Activated CD4-positive, alpha-beta memory T cell treated with anti-CD3 and anti-CD28 coated beads, Interleukin-2, amount 10 ng/mL, durations not matched to agents 7 days and 5 days (primary cell): Measurements from ENCODE around the gene SIGLEC12. TPM values are rescaled to one million over a fixed set of nuclear protein-coding genes. Genes with fewer than 3 reads are reported as not detected.
"Not testable (repeated sequence)": the region's sequence is repeated elsewhere in the genome, so short reads cannot be mapped to it uniquely, and the experiment has no call there.

Experiments
- CTCF ChIA-PET: fragments of 350-600 bp; sonication (Branson Sonifier 250); formaldehyde crosslinking; loops from one replicate; lab custom pipeline; 2021; ENCODE audit warnings: antibody characterized with exemption, inconsistent platforms; lab: Charles Lee
- POLR2A ChIA-PET: fragments of 350-600 bp; sonication (Branson Sonifier 250); formaldehyde crosslinking; loops from one replicate; lab custom pipeline; 2021; ENCODE audit warnings: antibody characterized with exemption; lab: Charles Lee
- DNase-seq: peaks from one replicate; pipeline ENCODE4 v3.0.0-alpha.2; 2020
- H3K27ac Mint-ChIP-seq: one replicate; pipeline ENCODE4 v1.8.0; 2021; ENCODE audit warnings: mild to moderate bottlenecking, mixed read lengths
- H3K27me3 Mint-ChIP-seq: one replicate; pipeline ENCODE4 v1.8.0; 2021; ENCODE audit warnings: mixed read lengths
- H3K36me3 Mint-ChIP-seq: one replicate; pipeline ENCODE4 v1.8.0; 2021; ENCODE audit warnings: low read depth, mixed read lengths
- H3K4me1 Mint-ChIP-seq: one replicate; pipeline ENCODE4 v1.8.0; 2021; ENCODE audit warnings: mixed read lengths
- H3K4me3 Mint-ChIP-seq: one replicate; pipeline ENCODE4 v1.8.0; 2021; ENCODE audit warnings: mild to moderate bottlenecking, mixed read lengths
- H3K9me3 Mint-ChIP-seq: one replicate; pipeline ENCODE4 v1.8.0; 2021; ENCODE audit warnings: mixed read lengths
- total RNA-seq, 2 experiments: library from RNA; stranded (reverse); gene quantifications; one replicate each; pipeline ENCODE4 v1.2.3, GENCODE V29; 2021

The SIGLEC12 gene
- total RNA-seq, 2 experiments from 2014 or later = 0.35 to 0.43 TPM

GRCh38 chr19:51513968-51514367, 12.4 kb upstream of the SIGLEC12 start:
- Mint-ChIP-seq H3K27me3 (peaks cover 27% of the 10 kb centered on the region), H3K4me1 (peaks cover 7% of the 10 kb centered on the region), H3K36me3 (no peaks in the 10 kb centered on the region), H3K4me3 (no peak overlapping the region), H3K9me3 (no peaks in the 10 kb centered on the region), H3K27ac (no peak overlapping the region)
- ChIA-PET POLR2A (interaction anchor here (1.0 kb wide), 1 partner anchor 9 kb away, joined by 3 read pairs; no protein-coding TSS in a partner anchor), CTCF (interaction anchor here (1.0 to 7.3 kb wide), 4 partner anchors 16 to 136 kb away, joined by 3 to 49 read pairs (median 3); no protein-coding TSS in a partner anchor)
- DNase-seq = no peak

DNA sequence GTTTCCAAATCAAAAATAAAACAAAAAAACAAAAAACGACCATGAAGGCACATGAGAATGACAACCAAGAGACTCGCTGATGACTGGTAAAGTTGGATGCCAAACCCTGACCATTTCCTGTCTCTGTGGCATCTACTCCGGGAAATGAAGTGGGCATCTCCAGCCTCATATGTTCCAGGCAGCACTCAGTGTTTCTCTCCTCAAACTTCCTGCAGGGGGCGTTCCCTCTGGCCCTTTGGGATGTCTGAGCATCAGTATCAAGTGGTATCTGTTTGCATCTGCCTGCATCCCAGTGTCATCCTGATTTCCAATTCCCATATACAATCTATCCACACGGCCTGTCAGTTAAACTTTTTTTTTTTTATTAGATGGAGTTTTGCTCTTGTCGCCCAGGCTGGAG, 9.8 kb upstream of the SIGLEC12 start:
- Mint-ChIP-seq H3K4me1 (peaks cover 7% of the 10 kb centered on the region), H3K9me3 (no peaks in the 10 kb centered on the region), H3K36me3 (no peaks in the 10 kb centered on the region), H3K27ac (no peak overlapping the region), H3K4me3 (no peak overlapping the region), H3K27me3 (peaks cover 20% of the 10 kb centered on the region)
- ChIA-PET CTCF (interaction anchor here (0.7 to 7.3 kb wide), 3 partner anchors 37 to 51 kb away, joined by 3 to 49 read pairs (median 3); no protein-coding TSS in a partner anchor), POLR2A (no interaction called here)
- no peak for DNase-seq

DNA sequence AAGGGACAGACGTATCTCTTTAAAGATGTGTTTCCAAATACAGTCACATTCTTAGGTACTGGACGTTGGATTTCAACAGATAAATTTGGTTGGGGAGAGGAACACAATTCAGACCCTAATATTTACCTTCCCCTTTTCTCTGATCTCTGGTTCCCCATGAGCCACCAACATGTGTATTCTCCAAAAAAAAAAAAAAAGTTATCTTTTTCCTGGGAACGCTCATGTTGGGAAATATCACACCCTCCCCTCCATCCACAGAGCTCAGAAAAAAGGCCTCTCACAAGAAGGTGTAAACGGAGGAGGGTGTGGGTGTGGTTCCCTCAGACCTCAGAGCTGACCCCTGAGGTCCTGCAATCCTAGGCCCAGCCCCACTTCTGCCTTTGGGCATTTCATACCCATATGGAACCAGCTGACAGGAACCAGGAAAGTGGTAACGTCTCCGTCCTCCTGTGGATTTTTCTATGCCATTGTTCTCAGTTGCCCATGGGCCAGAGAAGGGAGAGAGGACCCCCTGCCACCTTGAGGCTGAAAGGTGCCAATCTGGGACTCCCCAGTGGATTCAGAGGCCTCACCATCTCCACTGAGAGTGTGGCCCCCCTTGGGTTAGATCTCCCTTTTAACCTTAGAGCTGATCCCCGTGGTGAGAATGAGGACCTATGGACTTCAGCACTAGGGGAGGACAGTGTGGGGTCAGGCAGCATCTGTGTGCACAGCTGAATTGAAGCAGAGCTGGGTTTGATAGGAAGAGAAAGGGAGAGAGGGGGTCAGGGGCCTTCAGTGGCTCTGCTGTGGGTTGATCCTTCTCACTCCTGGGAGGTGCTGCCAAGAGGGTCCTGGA, 8.4 kb upstream of the SIGLEC12 start:
- H3K9me3 Mint-ChIP-seq = no peaks in the 10 kb centered on the region
- no peak overlapping the region for H3K27ac Mint-ChIP-seq
- DNase-seq = no peak
- ChIA-PET POLR2A (no interaction called here), CTCF (interaction anchor here (1.1 kb wide), 1 partner anchor 38 kb away, joined by 7 read pairs; no protein-coding TSS in a partner anchor)
- H3K27me3 Mint-ChIP-seq = peaks cover 20% of the 10 kb centered on the region
- H3K36me3 Mint-ChIP-seq = no peaks in the 10 kb centered on the region
- H3K4me1 Mint-ChIP-seq = peaks cover 7% of the 10 kb centered on the region
- H3K4me3 Mint-ChIP-seq = no peak overlapping the region

- Mint-ChIP-seq H3K4me3 (no peak overlapping the region), H3K27me3 (peaks cover 13% of the 10 kb centered on the region), H3K36me3 (no peaks in the 10 kb centered on the region), H3K27ac (no peak overlapping the region), H3K9me3 (peaks cover 2% of the 10 kb centered on the region), H3K4me1 (peaks cover 9% of the 10 kb centered on the region)
- CTCF ChIA-PET = no interaction called here
- POLR2A ChIA-PET = no interaction called here
- no peak for DNase-seq
Observed at GRCh38 chr19:51508059-51508733, 6.6 kb upstream of the SIGLEC12 start.

- ChIA-PET POLR2A (no interaction called here), CTCF (no interaction called here)
- Mint-ChIP-seq H3K27me3 (peaks cover 9% of the 10 kb centered on the region), H3K27ac (no peak overlapping the region), H3K4me3 (no peak overlapping the region), H3K4me1 (peaks cover 14% of the 10 kb centered on the region), H3K36me3 (no peaks in the 10 kb centered on the region), H3K9me3 (peaks cover 6% of the 10 kb centered on the region)
- DNase-seq = no peak
Observed at GRCh38 chr19:51507640-51508058, 6.0 kb upstream of the SIGLEC12 start.

DNA sequence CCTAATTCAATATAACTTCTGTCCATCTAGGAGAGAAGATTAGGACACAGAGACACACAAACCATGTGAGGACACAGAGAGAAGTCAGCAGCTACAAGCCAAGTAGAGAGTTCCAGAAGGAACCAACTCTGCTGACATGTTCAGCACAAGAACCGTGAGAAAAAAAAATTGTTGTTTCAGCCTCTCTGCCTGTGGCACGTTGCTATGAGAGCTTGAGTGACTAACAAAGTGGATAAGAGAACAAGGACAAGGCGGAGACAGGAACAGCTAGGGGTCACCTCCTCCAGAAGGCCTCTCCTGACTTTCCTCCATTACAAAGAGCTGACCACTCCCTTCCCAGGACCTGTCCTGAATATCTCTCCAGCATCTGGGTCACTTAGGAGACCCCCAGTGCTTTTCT, 5.6 kb upstream of the SIGLEC12 start:
- Mint-ChIP-seq H3K27me3 (peaks cover 5% of the 10 kb centered on the region), H3K4me1 (peaks cover 15% of the 10 kb centered on the region), H3K4me3 (no peak overlapping the region), H3K27ac (no peak overlapping the region), H3K9me3 (peaks cover 6% of the 10 kb centered on the region), H3K36me3 (no peaks in the 10 kb centered on the region)
- CTCF ChIA-PET = no interaction called here
- DNase-seq = no peak
- POLR2A ChIA-PET = no interaction called here

DNA sequence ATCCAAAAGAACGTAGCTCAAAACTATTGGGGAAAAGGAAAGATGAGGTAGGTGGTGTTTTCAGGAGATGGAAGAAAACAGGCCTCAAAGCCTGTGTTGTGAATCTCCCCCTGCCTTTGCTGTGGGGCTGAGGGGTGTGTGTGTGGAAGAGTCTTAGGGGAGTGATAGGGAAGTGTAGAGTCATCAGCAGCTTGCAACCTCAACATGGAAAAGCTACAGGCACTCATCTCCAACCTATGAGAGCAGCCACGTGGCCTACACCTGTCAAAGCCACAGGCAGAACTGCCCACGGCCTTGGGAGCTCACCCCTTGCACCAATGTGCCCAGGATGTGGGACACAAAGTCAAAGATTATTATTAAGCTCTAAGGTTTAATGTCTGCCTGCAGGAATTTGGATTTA, 4.3 kb upstream of the SIGLEC12 start:
- peaks cover 2% of the 10 kb centered on the region for H3K27me3 Mint-ChIP-seq
- H3K36me3 Mint-ChIP-seq = no peaks in the 10 kb centered on the region
- peaks cover 21% of the 10 kb centered on the region for H3K4me1 Mint-ChIP-seq
- ChIA-PET POLR2A (no interaction called here), CTCF (interaction anchor here (1.1 to 1.5 kb wide), 2 partner anchors 33 to 88 kb away, joined by 3 to 5 read pairs; partner anchors contain the start of gene SIGLEC10)
- H3K4me3 Mint-ChIP-seq = no peak overlapping the region
- no peak for DNase-seq
- no peak overlapping the region for H3K27ac Mint-ChIP-seq
- peaks cover 6% of the 10 kb centered on the region for H3K9me3 Mint-ChIP-seq

DNA sequence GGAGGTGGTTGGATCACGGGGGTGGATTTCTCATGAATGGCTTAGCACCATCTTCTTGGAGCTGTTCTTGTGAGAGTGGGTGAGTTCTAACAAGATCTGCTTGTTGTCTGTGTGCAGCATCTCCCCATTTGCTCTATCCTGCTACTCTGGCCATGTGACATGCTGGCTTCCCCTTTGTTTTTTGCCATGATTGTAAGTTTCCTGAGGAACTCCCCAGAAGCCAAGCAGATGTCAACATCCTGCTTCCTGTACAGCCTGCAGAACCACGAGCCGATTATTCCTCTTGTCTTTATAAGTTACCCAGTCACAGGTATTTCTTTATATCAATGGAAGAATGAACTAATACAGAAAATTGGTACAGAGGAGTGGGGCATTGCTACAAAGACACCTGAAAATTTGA, 2.3 kb upstream of the SIGLEC12 start:
- no peaks in the 10 kb centered on the region for H3K27me3 Mint-ChIP-seq
- no peak overlapping the region for H3K4me3 Mint-ChIP-seq
- H3K4me1 Mint-ChIP-seq = peaks cover 21% of the 10 kb centered on the region
- no peak overlapping the region for H3K27ac Mint-ChIP-seq
- no peaks in the 10 kb centered on the region for H3K36me3 Mint-ChIP-seq
- peaks cover 6% of the 10 kb centered on the region for H3K9me3 Mint-ChIP-seq
- ChIA-PET CTCF (no interaction called here), POLR2A (interaction anchor here (1.5 kb wide), 1 partner anchor 10 kb away, joined by 3 read pairs; no protein-coding TSS in a partner anchor)
- no peak for DNase-seq

DNA sequence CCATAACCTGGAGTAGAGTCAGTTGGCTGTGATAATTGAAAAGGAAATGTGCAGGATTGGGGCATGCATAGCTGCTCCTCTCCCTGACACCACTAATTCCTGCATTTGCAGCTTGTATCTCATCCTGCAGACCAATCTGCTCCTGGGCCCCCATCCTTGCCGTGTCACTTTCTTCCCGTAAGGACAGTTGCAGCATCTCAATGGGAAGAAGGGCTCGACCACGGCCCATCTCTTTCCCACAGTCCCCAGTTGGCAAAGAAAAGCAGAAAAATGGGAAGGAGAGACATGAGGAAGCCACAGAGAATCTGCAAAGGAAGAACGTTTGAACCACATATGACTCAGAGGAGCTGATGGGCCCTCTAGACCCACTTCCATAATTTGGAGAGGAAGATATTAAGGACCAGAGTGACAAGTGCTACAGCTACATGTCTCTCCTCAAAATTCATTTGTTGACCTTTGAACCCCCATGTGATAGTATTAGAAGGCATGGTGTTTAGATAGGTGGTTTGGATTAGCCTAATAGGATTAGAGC, 1.8 kb upstream of the SIGLEC12 start:
- no peak overlapping the region for H3K27ac Mint-ChIP-seq
- peaks cover 23% of the 10 kb centered on the region for H3K4me1 Mint-ChIP-seq
- no peaks in the 10 kb centered on the region for H3K36me3 Mint-ChIP-seq
- H3K9me3 Mint-ChIP-seq = peaks cover 6% of the 10 kb centered on the region
- H3K27me3 Mint-ChIP-seq = peaks cover 2% of the 10 kb centered on the region
- DNase-seq = no peak
- no peak overlapping the region for H3K4me3 Mint-ChIP-seq
- ChIA-PET CTCF (interaction anchor here (0.7 kb wide), 1 partner anchor 12 kb away, joined by 3 read pairs; no protein-coding TSS in a partner anchor), POLR2A (no interaction called here)

GRCh38 chr19:51500931-51501330, 669 bp downstream of the SIGLEC12 start:
- peak overlapping the region; percentile 46 for H3K27ac Mint-ChIP-seq
- CTCF ChIA-PET, DNase-seq, H3K36me3 Mint-ChIP-seq, POLR2A ChIA-PET, H3K9me3 Mint-ChIP-seq, H3K27me3 Mint-ChIP-seq: not testable (repeated sequence)
- H3K4me3 Mint-ChIP-seq = peak overlapping the region; percentile 61
- H3K4me1 Mint-ChIP-seq = peaks cover 23% of the 10 kb centered on the region

GRCh38 chr19:51497666-51498065, 3.9 kb downstream of the SIGLEC12 start:
- Mint-ChIP-seq H3K4me1 (peaks cover 16% of the 10 kb centered on the region), H3K4me3 (no peak overlapping the region), H3K27ac (no peak overlapping the region), H3K9me3 (peaks cover 9% of the 10 kb centered on the region), H3K36me3 (no peaks in the 10 kb centered on the region), H3K27me3 (peaks cover 21% of the 10 kb centered on the region)
- DNase-seq = no peak
- ChIA-PET POLR2A (no interaction called here), CTCF (no interaction called here)

- Mint-ChIP-seq H3K4me3 (no peak overlapping the region), H3K27me3 (peaks cover 21% of the 10 kb centered on the region), H3K36me3 (no peaks in the 10 kb centered on the region), H3K4me1 (peaks cover 1% of the 10 kb centered on the region), H3K27ac (no peak overlapping the region), H3K9me3 (peaks cover 9% of the 10 kb centered on the region)
- DNase-seq = no peak
- POLR2A ChIA-PET = no interaction called here
- CTCF ChIA-PET = no interaction called here
Observed at GRCh38 chr19:51493776-51494175, 7.8 kb downstream of the SIGLEC12 start.

GRCh38 chr19:51491586-51491985, 10.0 kb downstream of the SIGLEC12 start:
- ChIA-PET POLR2A (no interaction called here), CTCF (no interaction called here)
- Mint-ChIP-seq H3K27ac (no peak overlapping the region), H3K4me3 (no peak overlapping the region), H3K9me3 (peaks cover 11% of the 10 kb centered on the region), H3K36me3 (no peaks in the 10 kb centered on the region), H3K4me1 (no peaks in the 10 kb centered on the region), H3K27me3 (peaks cover 15% of the 10 kb centered on the region)
- no peak for DNase-seq
